ENCODE measurements around the gene SIRT3. TPM values are rescaled to one million over a fixed set of nuclear protein-coding genes. Genes with fewer than 3 reads are reported as not detected.

Gene SIRT3
- total and polyA plus RNA-seq, 2 of the 13 experiments (the other 11 are each of a cell fraction or from before 2014, with no cell fraction given): 15.1 to 18.2 TPM

GRCh38 chr11:279966-280705 lies 44.0 kb upstream of the SIRT3 start (continued):
- TF ChIP-seq HNRNPL (IDR thresholded peaks at IDR 0.05; ENCODE audit: low read depth, low read length) (0 out of 2 replicates have a peak, but pooled peaks have one; percentile 24), ZFYVE20 (CRISPR knock-in tag; IDR thresholded peaks at IDR 0.05; ENCODE audit: borderline replicate concordance, low read depth) (no peak), CBFB (CRISPR knock-in tag; IDR thresholded peaks at IDR 0.05) (no peak), GABPB1 (CRISPR knock-in tag; IDR thresholded peaks at IDR 0.05) (peak; percentile 26; the same call in 1 of the 2 replicates), CAMTA2 (CRISPR knock-in tag; IDR thresholded peaks at IDR 0.05; ENCODE audit: borderline replicate concordance) (no peak), PHF21A (CRISPR knock-in tag; IDR thresholded peaks at IDR 0.05) (no peak), ZSCAN30 (CRISPR knock-in tag; IDR thresholded peaks at IDR 0.05) (no peak), ZNF138 (CRISPR knock-in tag; IDR thresholded peaks at IDR 0.05; ENCODE audit: low read depth) (no peak), UBTF (CRISPR knock-in tag; IDR thresholded peaks at IDR 0.05) (peak; percentile 21; the same call in 1 of the 2 replicates), MYPOP (CRISPR knock-in tag; IDR thresholded peaks at IDR 0.05) (no peak), ZGPAT (CRISPR knock-in tag; IDR thresholded peaks at IDR 0.05) (no peak), ZNF260 (CRISPR knock-in tag; IDR thresholded peaks at IDR 0.05; ENCODE audit: borderline replicate concordance, low read depth) (no peak), AGO1 (IDR thresholded peaks at IDR 0.05; ENCODE audit: low read depth, low read length, poor library complexity, severe bottlenecking) (peak; percentile 11), SIX4 (CRISPR knock-in tag; IDR thresholded peaks at IDR 0.05) (no peak), RARG (CRISPR knock-in tag; IDR thresholded peaks at IDR 0.05; ENCODE audit: low read depth) (no peak), ZBTB10 (CRISPR knock-in tag; IDR thresholded peaks at IDR 0.05; ENCODE audit: borderline replicate concordance) (no peak), MIER3 (CRISPR knock-in tag; IDR thresholded peaks at IDR 0.05; ENCODE audit: borderline replicate concordance) (no peak), MEIS2 (CRISPR knock-in tag; IDR thresholded peaks at IDR 0.05) (no peak), IKZF5 (CRISPR knock-in tag; IDR thresholded peaks at IDR 0.05) (no peak), TCF12 (IDR thresholded peaks at IDR 0.05) (no peak), TCF12 (CRISPR knock-in tag; IDR thresholded peaks at IDR 0.05) (no peak), ZFP1 (CRISPR knock-in tag; IDR thresholded peaks at IDR 0.05) (no peak)
